SU-DHL-6 (cell line): ENCODE results near the gene NEUROD2.

Experiments
- EZH2phosphoT487 ChIP-seq: fragments of 200-600 bp; sonication (generic), shearing (Covaris generic); conservative IDR thresholded peaks from 2 replicates; pipeline ENCODE4 v1.6.1; 2018; ENCODE audit warnings: mild to moderate bottlenecking, antibody characterized with exemption, low read length, moderate library complexity, mixed read lengths
- TF ChIP-seq, protein P1 (sequence below): fragments of 200-600 bp; sonication (generic); IDR thresholded peaks from one replicate; pipeline ENCODE4 v1.5.1; 2017; ENCODE audit warnings: antibody characterized with exemption, mild to moderate bottlenecking, low read length, moderate library complexity; ENCODE audit not compliant: insufficient read depth, poor library complexity, severe bottlenecking

- TF ChIP-seq, protein P1, sequence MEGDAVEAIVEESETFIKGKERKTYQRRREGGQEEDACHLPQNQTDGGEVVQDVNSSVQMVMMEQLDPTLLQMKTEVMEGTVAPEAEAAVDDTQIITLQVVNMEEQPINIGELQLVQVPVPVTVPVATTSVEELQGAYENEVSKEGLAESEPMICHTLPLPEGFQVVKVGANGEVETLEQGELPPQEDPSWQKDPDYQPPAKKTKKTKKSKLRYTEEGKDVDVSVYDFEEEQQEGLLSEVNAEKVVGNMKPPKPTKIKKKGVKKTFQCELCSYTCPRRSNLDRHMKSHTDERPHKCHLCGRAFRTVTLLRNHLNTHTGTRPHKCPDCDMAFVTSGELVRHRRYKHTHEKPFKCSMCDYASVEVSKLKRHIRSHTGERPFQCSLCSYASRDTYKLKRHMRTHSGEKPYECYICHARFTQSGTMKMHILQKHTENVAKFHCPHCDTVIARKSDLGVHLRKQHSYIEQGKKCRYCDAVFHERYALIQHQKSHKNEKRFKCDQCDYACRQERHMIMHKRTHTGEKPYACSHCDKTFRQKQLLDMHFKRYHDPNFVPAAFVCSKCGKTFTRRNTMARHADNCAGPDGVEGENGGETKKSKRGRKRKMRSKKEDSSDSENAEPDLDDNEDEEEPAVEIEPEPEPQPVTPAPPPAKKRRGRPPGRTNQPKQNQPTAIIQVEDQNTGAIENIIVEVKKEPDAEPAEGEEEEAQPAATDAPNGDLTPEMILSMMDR: no peak
- no peak for TF ChIP-seq EZH2phosphoT487
Observed at GRCh38 chr17:39618956-39619785, 11.5 kb upstream of the NEUROD2 start.
